Type B pancreatic cell (in vitro differentiated cells): Measurements from ENCODE around the gene S100A14. TPM values are rescaled to one million over a fixed set of nuclear protein-coding genes. Genes with fewer than 3 reads are reported as not detected.

Experiments
- DNase-seq: peaks from one replicate; pipeline ENCODE4 v3.0.0; 2021; ENCODE audit warnings: mixed read lengths; ENCODE audit not compliant: unreplicated experiment; ENCODE audit errors: extremely low spot score
- H3K27ac Mint-ChIP-seq: 2 replicates; pipeline ENCODE4 v1.8.0; 2021; ENCODE audit warnings: mild to moderate bottlenecking, mixed read lengths
- H3K27me3 Mint-ChIP-seq: 2 replicates; pipeline ENCODE4 v1.8.0; 2021; ENCODE audit warnings: mixed read lengths
- H3K36me3 Mint-ChIP-seq: 2 replicates; pipeline ENCODE4 v1.8.0; 2021; ENCODE audit warnings: mixed read lengths
- H3K4me1 Mint-ChIP-seq: one replicate; pipeline ENCODE4 v1.8.0; 2021; ENCODE audit warnings: mixed read lengths; ENCODE audit not compliant: unreplicated experiment
- H3K4me3 Mint-ChIP-seq: 2 replicates; pipeline ENCODE4 v1.8.0; 2021; ENCODE audit warnings: mild to moderate bottlenecking, mixed read lengths
- H3K9me3 Mint-ChIP-seq: 2 replicates; pipeline ENCODE4 v1.8.0; 2021; ENCODE audit warnings: mixed read lengths
- total RNA-seq: library from RNA; stranded (reverse); gene quantifications from 2 replicates; pipeline ENCODE4 v1.2.1, GENCODE V29; 2021; ENCODE audit warnings: low replicate concordance
- TF ChIP-seq, protein P1 (sequence below): fragments of 200-600 bp; sonication (generic); conservative IDR thresholded peaks from 2 replicates; pipeline ENCODE4 v1.5.0; 2021; ENCODE audit warnings: antibody characterized with exemption, mild to moderate bottlenecking

S100A14 gene
- total RNA-seq, 1 donor from 2014 or later: 139 TPM

DNA sequence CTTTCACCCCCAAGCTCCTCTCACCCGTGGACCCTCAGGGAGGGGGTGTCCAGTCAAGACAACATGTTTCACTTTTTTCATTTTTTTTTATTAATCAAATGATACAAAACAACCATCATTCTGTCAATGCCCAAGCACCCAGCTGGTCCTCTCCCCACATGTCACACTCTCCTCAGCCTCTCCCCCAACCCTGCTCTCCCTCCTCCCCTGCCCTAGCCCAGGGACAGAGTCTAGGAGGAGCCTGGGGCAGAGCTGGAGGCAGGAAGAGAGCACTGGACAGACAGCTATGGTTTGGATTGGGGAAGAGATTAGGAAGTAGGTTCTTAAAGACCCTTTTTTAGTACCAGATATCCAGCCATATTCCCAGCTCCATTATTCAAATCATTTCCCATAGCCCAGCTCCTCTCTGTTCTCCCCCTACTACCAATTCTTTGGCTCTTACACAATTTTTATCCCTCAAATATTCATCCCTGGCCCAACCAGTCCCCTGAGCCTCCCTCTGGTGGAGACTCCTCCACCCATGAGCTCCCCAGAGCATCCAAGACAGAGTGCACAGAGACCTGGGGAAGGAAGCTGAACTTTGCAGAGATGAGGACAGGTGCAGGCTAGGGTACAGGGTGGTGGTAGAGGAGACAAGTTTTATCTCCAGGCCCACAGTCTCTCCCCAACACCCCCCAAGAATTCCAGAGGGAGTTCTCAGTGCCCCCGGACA is 1.8 kb downstream of the S100A14 start:
- H3K36me3 Mint-ChIP-seq: no peaks in the 10 kb centered on the region
- peak overlapping the region; percentile 85 for H3K4me3 Mint-ChIP-seq
- DNase-seq: no peak
- H3K9me3 Mint-ChIP-seq: no peaks in the 10 kb centered on the region
- TF ChIP-seq, protein P1, sequence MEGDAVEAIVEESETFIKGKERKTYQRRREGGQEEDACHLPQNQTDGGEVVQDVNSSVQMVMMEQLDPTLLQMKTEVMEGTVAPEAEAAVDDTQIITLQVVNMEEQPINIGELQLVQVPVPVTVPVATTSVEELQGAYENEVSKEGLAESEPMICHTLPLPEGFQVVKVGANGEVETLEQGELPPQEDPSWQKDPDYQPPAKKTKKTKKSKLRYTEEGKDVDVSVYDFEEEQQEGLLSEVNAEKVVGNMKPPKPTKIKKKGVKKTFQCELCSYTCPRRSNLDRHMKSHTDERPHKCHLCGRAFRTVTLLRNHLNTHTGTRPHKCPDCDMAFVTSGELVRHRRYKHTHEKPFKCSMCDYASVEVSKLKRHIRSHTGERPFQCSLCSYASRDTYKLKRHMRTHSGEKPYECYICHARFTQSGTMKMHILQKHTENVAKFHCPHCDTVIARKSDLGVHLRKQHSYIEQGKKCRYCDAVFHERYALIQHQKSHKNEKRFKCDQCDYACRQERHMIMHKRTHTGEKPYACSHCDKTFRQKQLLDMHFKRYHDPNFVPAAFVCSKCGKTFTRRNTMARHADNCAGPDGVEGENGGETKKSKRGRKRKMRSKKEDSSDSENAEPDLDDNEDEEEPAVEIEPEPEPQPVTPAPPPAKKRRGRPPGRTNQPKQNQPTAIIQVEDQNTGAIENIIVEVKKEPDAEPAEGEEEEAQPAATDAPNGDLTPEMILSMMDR: no peak
- peaks cover 42% of the 10 kb centered on the region for H3K4me1 Mint-ChIP-seq
- H3K27ac Mint-ChIP-seq: peak overlapping the region; percentile 54
- H3K27me3 Mint-ChIP-seq: no peaks in the 10 kb centered on the region

DNA sequence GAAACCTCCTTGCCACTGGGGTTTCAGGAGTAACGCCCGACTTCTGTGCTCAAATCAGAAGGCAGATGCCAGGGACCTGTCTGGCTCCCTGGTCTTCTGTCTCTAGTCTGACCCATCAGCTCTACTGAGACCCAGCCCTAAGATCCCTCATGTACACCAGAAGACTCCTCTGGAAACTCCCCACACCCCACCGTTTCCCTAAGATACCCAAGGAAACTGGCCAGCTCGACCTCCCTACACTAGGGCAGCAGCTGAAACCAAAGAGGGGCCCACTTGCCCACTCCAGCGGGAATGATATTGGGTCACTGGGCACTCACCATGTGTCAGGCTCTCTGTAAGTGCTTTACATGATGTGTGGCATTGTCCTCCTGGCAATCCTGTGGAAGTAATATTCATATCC is 2.7 kb downstream of the S100A14 start:
- TF ChIP-seq, protein P1: no peak
- Mint-ChIP-seq H3K27me3 (no peaks in the 10 kb centered on the region), H3K4me1 (peaks cover 52% of the 10 kb centered on the region), H3K27ac (peak overlapping the region; percentile 54), H3K36me3 (no peaks in the 10 kb centered on the region), H3K9me3 (no peaks in the 10 kb centered on the region), H3K4me3 (peak overlapping the region; percentile 80)
- DNase-seq: no peak

- peak within 1 kb of the TSS; percentile 54 for H3K27ac Mint-ChIP-seq
- TF ChIP-seq, protein P1: no peak
- peaks cover 52% of the 10 kb centered on the region for H3K4me1 Mint-ChIP-seq
- no peak for DNase-seq
- H3K27me3 Mint-ChIP-seq: no peaks in the 10 kb centered on the region
- H3K36me3 Mint-ChIP-seq: no peaks in the 10 kb centered on the region
- H3K4me3 Mint-ChIP-seq: peak within 1 kb of the TSS; percentile 85
- no peaks in the 10 kb centered on the region for H3K9me3 Mint-ChIP-seq
These were observed 3.3 kb downstream of the S100A14 start, which contains the start of gene S100A16 for GRCh38 chr1:153612755-153613331. Gene S100A16 (minus strand): TSS chr1:153613137. CDS start chr1:153608151, 4,986 bp downstream.

DNA sequence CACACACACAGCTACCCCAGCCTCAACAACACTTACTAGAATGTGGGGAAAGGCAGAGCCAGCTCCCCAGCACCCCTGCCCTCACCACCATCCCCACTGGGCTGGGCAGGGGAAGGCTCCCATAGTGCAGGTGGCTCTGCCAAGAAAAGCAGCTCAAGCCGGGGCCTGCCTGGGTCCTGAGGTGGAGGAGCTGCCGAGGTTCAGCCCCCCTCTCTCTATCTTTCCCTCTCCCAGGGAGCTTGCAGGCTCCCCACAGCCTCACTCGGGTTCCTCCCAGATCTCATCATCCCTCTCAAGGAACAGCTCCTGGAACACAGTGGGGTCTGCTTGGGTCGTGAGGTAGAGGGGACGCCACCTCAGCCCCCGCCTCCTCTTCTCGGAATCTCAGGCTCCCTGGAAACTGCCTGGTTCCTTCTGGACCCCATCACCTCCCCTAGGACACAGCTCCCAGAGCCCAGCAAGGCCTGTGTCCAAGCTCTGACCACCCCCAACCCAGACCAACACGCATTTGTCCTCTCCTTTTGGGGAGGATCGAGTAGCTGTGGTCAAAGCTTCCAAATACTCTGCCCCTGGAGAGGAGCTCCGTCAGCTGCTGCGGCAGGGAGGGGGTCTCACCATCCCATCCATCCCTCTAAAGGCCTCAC is 3.9 kb downstream of the S100A14 start:
- H3K27ac Mint-ChIP-seq: peak overlapping the region; percentile 54
- TF ChIP-seq, protein P1: no peak
- peaks cover 52% of the 10 kb centered on the region for H3K4me1 Mint-ChIP-seq
- DNase-seq: no peak
- no peaks in the 10 kb centered on the region for H3K36me3 Mint-ChIP-seq
- no peaks in the 10 kb centered on the region for H3K9me3 Mint-ChIP-seq
- H3K27me3 Mint-ChIP-seq: no peaks in the 10 kb centered on the region
- H3K4me3 Mint-ChIP-seq: peak overlapping the region; percentile 80

DNA sequence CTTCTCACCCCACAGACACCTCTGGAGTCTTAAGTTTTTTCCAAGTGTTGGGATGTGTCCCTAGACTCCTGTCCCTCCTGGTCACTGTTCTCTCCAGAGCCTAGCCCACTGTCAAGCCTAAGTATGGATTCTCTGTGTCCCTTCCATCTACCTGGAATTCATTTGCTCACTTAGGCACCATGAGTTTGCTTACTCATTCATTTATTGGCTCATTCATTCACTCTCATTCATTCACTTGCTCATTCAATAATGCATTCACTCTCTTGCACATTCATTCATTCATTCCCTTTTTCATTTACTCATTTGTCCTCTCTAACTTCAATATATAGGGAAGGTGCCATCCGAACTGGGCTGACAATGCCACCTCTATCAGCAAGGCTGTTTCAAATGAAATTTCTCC is 4.8 kb downstream of the S100A14 start:
- no peak for DNase-seq
- Mint-ChIP-seq H3K27me3 (no peaks in the 10 kb centered on the region), H3K4me3 (peak overlapping the region; percentile 80), H3K27ac (peak overlapping the region; percentile 54), H3K36me3 (no peaks in the 10 kb centered on the region), H3K9me3 (no peaks in the 10 kb centered on the region), H3K4me1 (peaks cover 46% of the 10 kb centered on the region)
- TF ChIP-seq, protein P1: no peak
